ENCODE results near the gene FN1. TPM values are rescaled to one million over a fixed set of nuclear protein-coding genes. Genes with fewer than 3 reads are reported as not detected.

Gene FN1
- total RNA-seq, 5 donors from 2014 or later (not counting 1 experiment from before 2014, with no cell fraction given), result 5.7 to 7.1 (median 6.7) TPM; not detected in 2

GRCh38 chr2:215395687-215396460 is 40.0 kb downstream of the FN1 start:
- H3K4me3 Mint-ChIP-seq, result no peak overlapping the region
- H3K4me1 Mint-ChIP-seq, result no peaks in the 10 kb centered on the region
- ChIA-PET CTCF (no interaction called here), POLR2A (interaction anchor here in 1 of 2 donors (0.5 kb wide), 1 partner anchor 10 kb away, joined by 17 read pairs; no protein-coding TSS in a partner anchor)
- peaks cover 5 to 9% of the 10 kb centered on the region in 2 donors for H3K27me3 Mint-ChIP-seq
- H3K9me3 ChIP-seq, result no peaks in the 10 kb centered on the region
- H3K36me3 Mint-ChIP-seq, result no peaks in the 10 kb centered on the region
- H3K27ac Mint-ChIP-seq, result no peak overlapping the region
- ATAC-seq (replicated peaks in 1 of 4) (no peak), DNase-seq (no peak)
- H3K9me3 Mint-ChIP-seq, result no peaks in the 10 kb centered on the region
- no peaks in the 10 kb centered on the region for H3K36me3 ChIP-seq (ENCODE audit: control insufficient read depth in 2 of 2, extremely low read depth in 1 of 2, insufficient read depth in 1 of 2, low read length in 1 of 2)
- H3K27ac ChIP-seq (ENCODE audit: low read length), result no peak overlapping the region
- no CpG with 5 or more reads among the region's 5 CpGs for WGBS (ENCODE audit: insufficient coverage)
- no peak overlapping the region for H3K4me3 ChIP-seq (ENCODE audit: control insufficient read depth in 1 of 2, extremely low read depth in 1 of 2, low read length in 1 of 2)
- no peaks in the 10 kb centered on the region for H3K27me3 ChIP-seq (replicated peaks in 1 of 2; ENCODE audit: control insufficient read depth in 2 of 2, extremely low read depth in 1 of 2, insufficient read depth in 2 of 2, low read length in 1 of 2)
- H3K4me1 ChIP-seq (ENCODE audit: control insufficient read depth in 1 of 2, extremely low read depth in 1 of 2, insufficient read depth in 2 of 2, low read length in 2 of 2), result no peaks in the 10 kb centered on the region

- POLR2A ChIA-PET, result no interaction called here
Measured at GRCh38 chr2:215394102-215394805, 41.6 kb downstream of the FN1 start.

GRCh38 chr2:215392687-215393270 is 43.1 kb downstream of the FN1 start:
- Mint-ChIP-seq H3K9me3 (no peaks in the 10 kb centered on the region), H3K27me3 (peaks cover 0 to 6% of the 10 kb centered on the region in 2 donors), H3K4me3 (no peak overlapping the region), H3K4me1 (no peaks in the 10 kb centered on the region), H3K36me3 (no peaks in the 10 kb centered on the region), H3K27ac (no peak overlapping the region)
- 87% methylated on average over 7 of the region's 12 CpGs for WGBS (ENCODE audit: insufficient coverage)
- no peak overlapping the region for H3K4me3 ChIP-seq (ENCODE audit: control insufficient read depth in 1 of 2, extremely low read depth in 1 of 2, low read length in 1 of 2)
- H3K9me3 ChIP-seq, result no peaks in the 10 kb centered on the region
- peaks cover 0 to 2% of the 10 kb centered on the region in 2 experiments for H3K27me3 ChIP-seq (replicated peaks in 1 of 2; ENCODE audit: control insufficient read depth in 2 of 2, extremely low read depth in 1 of 2, insufficient read depth in 2 of 2, low read length in 1 of 2)
- ChIA-PET POLR2A (interaction anchor here in 1 of 2 donors (0.6 kb wide), 1 partner anchor 12 kb away, joined by 3 read pairs; no protein-coding TSS in a partner anchor), CTCF (no interaction called here)
- no peak for DNase-seq
- no peaks in the 10 kb centered on the region for H3K4me1 ChIP-seq (ENCODE audit: control insufficient read depth in 1 of 2, extremely low read depth in 1 of 2, insufficient read depth in 2 of 2, low read length in 2 of 2)
- no peaks in the 10 kb centered on the region for H3K36me3 ChIP-seq (ENCODE audit: control insufficient read depth in 2 of 2, extremely low read depth in 1 of 2, insufficient read depth in 1 of 2, low read length in 1 of 2)
- no peak overlapping the region for H3K27ac ChIP-seq (ENCODE audit: low read length)
- no peak for ATAC-seq (replicated peaks in 1 of 4)

More at GRCh38 chr2:215394102-215394805, 41.6 kb downstream of the FN1 start:
- Mint-ChIP-seq H3K36me3 (no peaks in the 10 kb centered on the region), H3K9me3 (no peaks in the 10 kb centered on the region), H3K4me3 (no peak overlapping the region), H3K27me3 (peaks cover 3 to 11% of the 10 kb centered on the region in 2 donors), H3K4me1 (no peaks in the 10 kb centered on the region), H3K27ac (no peak overlapping the region)
- DNase-seq (no peak), ATAC-seq (replicated peaks in 1 of 4) (no peak)
- CTCF ChIA-PET, result interaction anchor here in 1 of 2 donors (0.6 kb wide), 1 partner anchor 15 kb away, joined by 3 read pairs; no protein-coding TSS in a partner anchor
- H3K36me3 ChIP-seq (ENCODE audit: control insufficient read depth in 2 of 2, extremely low read depth in 1 of 2, insufficient read depth in 1 of 2, low read length in 1 of 2), result no peaks in the 10 kb centered on the region
- H3K9me3 ChIP-seq, result no peaks in the 10 kb centered on the region
- WGBS (ENCODE audit: insufficient coverage), result 69% methylated on average over 4 of the region's 7 CpGs
- no peak overlapping the region for H3K4me3 ChIP-seq (ENCODE audit: control insufficient read depth in 1 of 2, extremely low read depth in 1 of 2, low read length in 1 of 2)
- H3K27ac ChIP-seq (ENCODE audit: low read length), result no peak overlapping the region
- H3K4me1 ChIP-seq (ENCODE audit: control insufficient read depth in 1 of 2, extremely low read depth in 1 of 2, insufficient read depth in 2 of 2, low read length in 2 of 2), result no peaks in the 10 kb centered on the region
- H3K27me3 ChIP-seq (replicated peaks in 1 of 2; ENCODE audit: control insufficient read depth in 2 of 2, extremely low read depth in 1 of 2, insufficient read depth in 2 of 2, low read length in 1 of 2), result no peaks in the 10 kb centered on the region

- CTCF ChIA-PET, result no interaction called here
Measured at GRCh38 chr2:215392164-215392563, 43.7 kb downstream of the FN1 start.

GRCh38 chr2:215391531-215391930 is 44.3 kb downstream of the FN1 start:
- CTCF ChIA-PET, result no interaction called here
- Histone ChIP-seq H3K27me3 (replicated peaks in 1 of 2; ENCODE audit: control insufficient read depth in 2 of 2, extremely low read depth in 1 of 2, insufficient read depth in 2 of 2, low read length in 1 of 2) (peaks cover 0 to 2% of the 10 kb centered on the region in 2 experiments), H3K4me1 (ENCODE audit: control insufficient read depth in 1 of 2, extremely low read depth in 1 of 2, insufficient read depth in 2 of 2, low read length in 2 of 2) (no peaks in the 10 kb centered on the region), H3K4me3 (ENCODE audit: control insufficient read depth in 1 of 2, extremely low read depth in 1 of 2, low read length in 1 of 2) (no peak overlapping the region), H3K9me3 (no peaks in the 10 kb centered on the region), H3K27ac (ENCODE audit: low read length) (no peak overlapping the region), H3K36me3 (ENCODE audit: control insufficient read depth in 2 of 2, extremely low read depth in 1 of 2, insufficient read depth in 1 of 2, low read length in 1 of 2) (no peaks in the 10 kb centered on the region)
- ATAC-seq (replicated peaks in 1 of 4), result no peak
- POLR2A ChIA-PET, result no interaction called here
- Mint-ChIP-seq H3K27me3 (peaks cover 0 to 6% of the 10 kb centered on the region in 2 donors), H3K9me3 (no peaks in the 10 kb centered on the region), H3K27ac (no peak overlapping the region), H3K4me1 (no peaks in the 10 kb centered on the region), H3K36me3 (no peaks in the 10 kb centered on the region), H3K4me3 (no peak overlapping the region)
- no peak for DNase-seq
- WGBS (ENCODE audit: insufficient coverage), result 87% methylated on average over 3 of the region's 5 CpGs

More at GRCh38 chr2:215392164-215392563, 43.7 kb downstream of the FN1 start:
- POLR2A ChIA-PET, result interaction anchor here in 1 of 2 donors (0.6 kb wide), 1 partner anchor 13 kb away, joined by 3 read pairs; no protein-coding TSS in a partner anchor
- H3K9me3 ChIP-seq, result no peaks in the 10 kb centered on the region
- H3K27ac ChIP-seq (ENCODE audit: low read length), result no peak overlapping the region
- no peak overlapping the region for H3K4me3 ChIP-seq (ENCODE audit: control insufficient read depth in 1 of 2, extremely low read depth in 1 of 2, low read length in 1 of 2)
- Mint-ChIP-seq H3K27me3 (peaks cover 0 to 6% of the 10 kb centered on the region in 2 donors), H3K27ac (no peak overlapping the region), H3K9me3 (no peaks in the 10 kb centered on the region), H3K4me1 (no peaks in the 10 kb centered on the region), H3K4me3 (no peak overlapping the region), H3K36me3 (no peaks in the 10 kb centered on the region)
- H3K27me3 ChIP-seq (replicated peaks in 1 of 2; ENCODE audit: control insufficient read depth in 2 of 2, extremely low read depth in 1 of 2, insufficient read depth in 2 of 2, low read length in 1 of 2), result peaks cover 0 to 2% of the 10 kb centered on the region in 2 experiments
- no peaks in the 10 kb centered on the region for H3K4me1 ChIP-seq (ENCODE audit: control insufficient read depth in 1 of 2, extremely low read depth in 1 of 2, insufficient read depth in 2 of 2, low read length in 2 of 2)
- ATAC-seq (replicated peaks in 1 of 4) (no peak), DNase-seq (no peak)
- H3K36me3 ChIP-seq (ENCODE audit: control insufficient read depth in 2 of 2, extremely low read depth in 1 of 2, insufficient read depth in 1 of 2, low read length in 1 of 2), result no peaks in the 10 kb centered on the region

GRCh38 chr2:215390550-215390913 is 45.3 kb downstream of the FN1 start:
- no peak for ATAC-seq (replicated peaks in 1 of 4)
- no peaks in the 10 kb centered on the region for H3K9me3 ChIP-seq
- DNase-seq, result no peak
- no peaks in the 10 kb centered on the region for H3K4me1 Mint-ChIP-seq
- no CpG with 5 or more reads among the region's 2 CpGs for WGBS (ENCODE audit: insufficient coverage)
- H3K27me3 Mint-ChIP-seq, result peaks cover 0 to 3% of the 10 kb centered on the region in 2 donors
- H3K4me1 ChIP-seq (ENCODE audit: control insufficient read depth in 1 of 2, extremely low read depth in 1 of 2, insufficient read depth in 2 of 2, low read length in 2 of 2), result no peaks in the 10 kb centered on the region
- POLR2A ChIA-PET, result interaction anchor here in 1 of 2 donors (0.6 kb wide), 1 partner anchor 905 kb away, joined by 3 read pairs; no protein-coding TSS in a partner anchor
- H3K36me3 Mint-ChIP-seq, result no peaks in the 10 kb centered on the region
- no peak overlapping the region for H3K27ac Mint-ChIP-seq
- H3K4me3 ChIP-seq (ENCODE audit: control insufficient read depth in 1 of 2, extremely low read depth in 1 of 2, low read length in 1 of 2), result no peak overlapping the region
- CTCF ChIA-PET, result interaction anchor here in 1 of 2 donors (0.6 kb wide), 1 partner anchor 69 kb away, joined by 3 read pairs; no protein-coding TSS in a partner anchor
- H3K4me3 Mint-ChIP-seq, result no peak overlapping the region
- H3K27ac ChIP-seq (ENCODE audit: low read length), result no peak overlapping the region
- H3K27me3 ChIP-seq (replicated peaks in 1 of 2; ENCODE audit: control insufficient read depth in 2 of 2, extremely low read depth in 1 of 2, insufficient read depth in 2 of 2, low read length in 1 of 2), result peaks cover 0 to 2% of the 10 kb centered on the region in 2 experiments
- H3K9me3 Mint-ChIP-seq, result no peaks in the 10 kb centered on the region
- H3K36me3 ChIP-seq (ENCODE audit: control insufficient read depth in 2 of 2, extremely low read depth in 1 of 2, insufficient read depth in 1 of 2, low read length in 1 of 2), result no peaks in the 10 kb centered on the region

Measured in T-cell (primary cell).